ENCODE results near the gene RDX. TPM values are rescaled to one million over a fixed set of nuclear protein-coding genes. Genes with fewer than 3 reads are reported as not detected.

The RDX gene
- total RNA-seq, 1 experiment from 2014 or later: 86.6 TPM

DNA sequence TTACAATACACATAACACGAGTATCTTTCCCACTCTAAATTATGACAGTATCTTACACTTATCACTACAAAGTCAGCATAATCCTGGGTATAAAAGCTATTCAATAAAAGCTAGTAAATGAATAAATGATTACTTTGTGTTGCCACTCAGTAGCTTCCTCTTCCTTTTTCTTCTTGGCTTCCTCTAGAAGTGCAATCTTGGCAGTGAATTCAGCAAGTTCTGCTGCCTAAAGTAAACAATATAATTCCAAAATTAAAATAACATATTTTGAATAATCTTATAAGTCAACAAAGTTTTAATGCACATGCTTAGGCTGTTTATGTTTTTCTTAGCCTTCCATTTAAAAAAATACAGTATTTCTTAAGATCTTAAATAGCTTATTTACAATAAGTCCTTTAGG lies 60.4 kb downstream of the RDX start:
- no peaks in the 10 kb centered on the region for H4K20me1 ChIP-seq (ENCODE audit: control insufficient read depth, insufficient read depth, insufficient read length)
- H3K23ac ChIP-seq (ENCODE audit: insufficient read length, low read depth, low read length): no peak overlapping the region
- no peaks in the 10 kb centered on the region for H3K9me3 ChIP-seq (ENCODE audit: control insufficient read depth, low read depth, low read length)
- Mint-ChIP-seq H3K4me3 (no peak overlapping the region), H3K4me1 (no peaks in the 10 kb centered on the region), H3K27ac (no peak overlapping the region), H3K27me3 (ENCODE audit: low read depth) (no peaks in the 10 kb centered on the region), H3K9me3 (no peaks in the 10 kb centered on the region), H3K36me3 (ENCODE audit: insufficient read depth in 1 of 3, low read depth in 3 of 3) (peaks cover 24 to 61% (median 50%) of the 10 kb centered on the region in 3 experiments)
- WGBS (ENCODE audit: extremely low coverage, insufficient read length, low lambda C conversion rate): no CpG with 5 or more reads among the region's 1 CpG
- no peak overlapping the region for H2BK20ac ChIP-seq (ENCODE audit: low read depth, low read length, poor library complexity, severe bottlenecking)
- H3K56ac ChIP-seq (ENCODE audit: insufficient read length, low read depth, low read length): no peak overlapping the region
- no peak overlapping the region for H2BK15ac ChIP-seq (ENCODE audit: low read depth, low read length)
- no peaks in the 10 kb centered on the region for H3K4me1 ChIP-seq (ENCODE audit: insufficient read depth, low read length)
- no peak overlapping the region for H2BK5ac ChIP-seq (ENCODE audit: insufficient read length, low read length)
- H3K4me2 ChIP-seq (ENCODE audit: insufficient read depth, insufficient read length, low read length): no peak overlapping the region
- H4K5ac ChIP-seq (ENCODE audit: insufficient read length, low read depth, low read length): no peak overlapping the region
- H3K23me2 ChIP-seq (ENCODE audit: insufficient read length, low read depth, low read length, poor library complexity, severe bottlenecking): no peaks in the 10 kb centered on the region
- H4K8ac ChIP-seq (replicated peaks; ENCODE audit: insufficient read length, low read depth, low read length): no peak overlapping the region
- no peak overlapping the region for H3K9ac ChIP-seq (ENCODE audit: extremely low read depth, insufficient read length, low read length)
- H3K79me1 ChIP-seq (ENCODE audit: insufficient read depth, low read depth, low read length, poor library complexity, severe bottlenecking): no peaks in the 10 kb centered on the region
- H2AFZ ChIP-seq (ENCODE audit: low read length): no peak overlapping the region
- no peak for DNase-seq
- TF ChIP-seq, protein P1, sequence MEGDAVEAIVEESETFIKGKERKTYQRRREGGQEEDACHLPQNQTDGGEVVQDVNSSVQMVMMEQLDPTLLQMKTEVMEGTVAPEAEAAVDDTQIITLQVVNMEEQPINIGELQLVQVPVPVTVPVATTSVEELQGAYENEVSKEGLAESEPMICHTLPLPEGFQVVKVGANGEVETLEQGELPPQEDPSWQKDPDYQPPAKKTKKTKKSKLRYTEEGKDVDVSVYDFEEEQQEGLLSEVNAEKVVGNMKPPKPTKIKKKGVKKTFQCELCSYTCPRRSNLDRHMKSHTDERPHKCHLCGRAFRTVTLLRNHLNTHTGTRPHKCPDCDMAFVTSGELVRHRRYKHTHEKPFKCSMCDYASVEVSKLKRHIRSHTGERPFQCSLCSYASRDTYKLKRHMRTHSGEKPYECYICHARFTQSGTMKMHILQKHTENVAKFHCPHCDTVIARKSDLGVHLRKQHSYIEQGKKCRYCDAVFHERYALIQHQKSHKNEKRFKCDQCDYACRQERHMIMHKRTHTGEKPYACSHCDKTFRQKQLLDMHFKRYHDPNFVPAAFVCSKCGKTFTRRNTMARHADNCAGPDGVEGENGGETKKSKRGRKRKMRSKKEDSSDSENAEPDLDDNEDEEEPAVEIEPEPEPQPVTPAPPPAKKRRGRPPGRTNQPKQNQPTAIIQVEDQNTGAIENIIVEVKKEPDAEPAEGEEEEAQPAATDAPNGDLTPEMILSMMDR (conservative IDR thresholded peaks at IDR 0.05): no peak
- H3K18ac ChIP-seq (ENCODE audit: insufficient read length, low read depth, low read length): no peak overlapping the region
- no peaks in the 10 kb centered on the region for H3K27me3 ChIP-seq (ENCODE audit: insufficient read depth, low read length)
- H4K91ac ChIP-seq (ENCODE audit: insufficient read length, low read depth, low read length): no peak overlapping the region
- H3K14ac ChIP-seq (ENCODE audit: insufficient read depth, low read length): no peak overlapping the region
- no peaks in the 10 kb centered on the region for H3K79me2 ChIP-seq (ENCODE audit: insufficient read depth, low read length)
- no peak overlapping the region for H2AK5ac ChIP-seq (ENCODE audit: insufficient read length, low read length)
- H3K27ac ChIP-seq (ENCODE audit: insufficient read length, low read depth, low read length): no peak overlapping the region
- no peak overlapping the region for H3T11ph ChIP-seq (ENCODE audit: low read length)
- no peak overlapping the region for H2BK12ac ChIP-seq (ENCODE audit: insufficient read length, low read depth, low read length)
- H2BK120ac ChIP-seq (ENCODE audit: low read depth, low read length, poor library complexity, severe bottlenecking): no peak overlapping the region
- H3K4ac ChIP-seq (ENCODE audit: low read depth, low read length): no peak overlapping the region

All from H9 (cell line).